Head of caudate nucleus (tissue), 42 donors: Measurements from ENCODE around the gene MRTFB.

ENCODE experiments used
- DNase-seq, 42 donors: peaks; one replicate each; pipeline versions ENCODE4 v3.0.0 to v3.0.0-alpha.2; 2020 to 2021; ENCODE audit warnings: mixed read lengths in 7 of 42
- intact Hi-C: fragments of 100-400 bp; cut with DNase I; formaldehyde crosslinking; loops from one replicate; pipeline ENCODE4 v1.15.0; 2022

The MRTFB gene

GRCh38 chr16:14061732-14062259, 9.3 kb upstream of the MRTFB start:
- intact Hi-C loops = no loop called here
- DNase-seq = no peak

- no peak for DNase-seq
- intact Hi-C loops = no loop called here
Measured at GRCh38 chr16:14062261-14062660, 8.9 kb upstream of the MRTFB start.

DNA sequence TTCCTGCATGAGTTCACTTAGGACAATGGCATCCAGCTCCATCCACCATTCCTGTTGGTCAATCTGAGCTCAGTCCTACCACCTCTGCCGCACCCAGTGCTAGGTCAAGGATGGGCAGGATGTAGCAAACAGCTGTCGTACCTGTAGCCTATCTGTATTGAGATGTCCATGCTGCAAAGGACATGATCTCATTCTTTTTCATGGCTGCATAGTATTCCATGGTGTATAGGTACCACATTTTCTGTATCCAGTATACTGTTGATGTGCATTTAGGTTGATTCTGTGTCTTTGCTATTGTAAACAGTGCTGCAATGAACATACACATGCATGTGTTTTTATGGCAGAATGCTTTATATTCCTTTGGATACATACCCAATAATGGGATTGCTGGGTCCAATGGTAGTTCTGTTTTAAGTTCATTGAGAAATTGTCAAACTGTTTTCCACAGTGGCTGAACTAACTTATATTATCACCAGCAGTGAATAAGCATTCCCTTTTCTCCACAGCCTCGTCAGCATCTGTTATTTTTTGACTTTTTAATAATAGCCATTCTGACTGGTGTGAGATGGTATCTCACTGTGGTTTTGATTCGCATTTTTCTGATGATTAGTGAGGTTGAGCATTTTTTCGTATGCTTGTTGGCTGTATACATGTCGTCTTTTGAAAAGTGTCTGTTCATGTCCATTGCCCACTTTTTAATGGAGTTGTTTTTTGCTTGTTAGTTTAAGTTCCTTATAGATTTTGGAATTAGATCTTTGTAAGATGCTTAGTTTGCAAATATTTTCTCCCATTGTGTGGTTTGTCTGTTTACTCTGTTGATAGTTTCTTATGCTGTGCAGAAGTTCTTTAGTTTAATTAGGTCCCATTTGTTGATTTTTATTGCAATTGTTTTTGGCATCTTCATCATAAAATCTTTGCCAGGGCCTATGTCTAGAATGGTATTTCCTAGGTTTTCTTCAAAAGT, 7.2 kb upstream of the MRTFB start:
- intact Hi-C loops = no loop called here

DNA sequence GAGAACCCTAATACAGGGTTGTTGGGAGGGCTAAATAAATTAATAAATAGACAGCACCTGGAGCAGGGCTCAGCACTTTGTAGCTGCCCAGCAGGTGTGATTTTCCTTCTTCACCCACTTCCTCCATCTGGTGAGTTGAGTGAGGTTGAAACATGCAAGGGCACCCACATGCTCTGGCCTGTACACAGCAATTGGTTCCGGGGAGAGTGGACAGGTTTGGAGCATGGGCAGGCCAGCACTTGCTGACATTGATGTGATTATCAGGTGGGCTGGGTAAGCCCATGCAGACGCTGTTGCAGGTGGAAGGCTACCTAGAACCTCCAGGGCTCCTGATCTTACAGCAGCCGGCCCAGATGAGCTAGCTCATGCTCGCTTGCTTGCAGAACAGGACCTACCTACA, 1.3 kb upstream of the MRTFB start:
- no peak for DNase-seq
- intact Hi-C loops = loop anchor here (10.0 kb wide), 1 partner anchor 115 kb away; no protein-coding TSS in a partner anchor

More for the DNA sequence above, 7.2 kb upstream of the MRTFB start:
- DNase-seq = no peak

GRCh38 chr16:14070555-14070876, 603 bp upstream of the MRTFB start:
- intact Hi-C loops = loop anchor here (10.0 kb wide), 1 partner anchor 114 kb away; no protein-coding TSS in a partner anchor
- peak in 8 of 42 donors; percentile 11 to 40 (median 16) for DNase-seq

DNA sequence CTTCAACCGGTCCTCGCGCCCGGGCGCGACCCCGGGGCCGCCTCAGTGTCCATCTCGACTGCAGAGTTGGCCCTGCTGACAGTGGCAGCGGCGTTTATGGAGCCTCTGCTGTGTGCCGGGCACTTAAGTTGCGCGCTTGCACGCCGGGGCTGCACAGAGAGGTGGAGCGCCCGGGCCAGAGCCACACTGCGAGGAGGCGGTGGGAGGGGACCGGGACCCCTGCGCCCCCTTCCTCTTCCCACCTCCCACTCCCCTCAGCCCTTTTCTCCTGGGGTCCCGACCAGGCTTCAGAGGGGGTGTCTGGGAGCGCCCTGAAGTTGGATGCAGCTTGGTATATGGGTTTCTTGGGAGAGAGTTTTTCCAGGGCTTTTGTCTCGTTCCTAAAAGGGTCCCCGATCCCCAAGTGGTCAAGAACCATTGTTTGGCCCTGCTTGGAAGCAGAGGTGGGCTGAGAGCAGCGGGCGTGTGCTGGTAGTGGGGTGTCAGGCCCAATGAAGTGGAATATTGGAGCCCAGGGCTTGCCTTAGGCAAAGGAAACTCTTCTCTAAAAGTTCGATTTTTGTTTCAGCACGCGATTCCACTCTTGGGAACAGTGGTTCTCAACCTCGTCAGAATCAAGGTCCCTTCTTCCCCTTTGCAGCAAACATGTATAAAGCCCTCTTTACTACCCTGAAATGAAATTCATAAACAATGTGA, 605 bp downstream of the MRTFB start:
- intact Hi-C loops = loop anchor here (10.0 kb wide), 1 partner anchor 113 kb away; no protein-coding TSS in a partner anchor
- peak in 22 of 42 donors; percentile 6 to 55 (median 24) for DNase-seq

DNA sequence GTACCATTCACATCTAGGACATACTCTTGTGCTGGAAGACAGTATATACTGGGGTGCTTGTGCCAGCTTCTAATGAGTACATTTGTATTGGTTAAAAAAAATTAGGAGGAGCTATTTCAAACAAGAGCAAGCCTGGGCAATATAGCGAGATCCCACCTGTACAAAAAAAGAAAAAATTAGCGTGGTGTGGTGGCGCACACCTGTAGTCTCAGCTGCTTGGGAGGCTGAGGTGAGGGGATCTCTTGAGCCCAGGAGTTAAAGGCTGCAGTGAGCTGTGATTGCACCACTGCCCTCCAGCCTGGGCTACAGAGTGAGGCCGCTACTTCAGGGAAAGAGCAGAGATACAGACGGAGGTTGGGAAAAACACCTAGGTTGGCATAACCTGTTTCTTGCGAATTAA, 1.2 kb downstream of the MRTFB start:
- DNase-seq = no peak
- intact Hi-C loops = loop anchor here (10.0 kb wide), 1 partner anchor 112 kb away; no protein-coding TSS in a partner anchor

GRCh38 chr16:14074544-14074943, 3.4 kb downstream of the MRTFB start:
- intact Hi-C loops = loop anchor here (10.0 kb wide), 1 partner anchor 110 kb away; no protein-coding TSS in a partner anchor

GRCh38 chr16:14077918-14078317, 6.8 kb downstream of the MRTFB start:
- intact Hi-C loops = loop anchor here (10.0 kb wide), 1 partner anchor 107 kb away; no protein-coding TSS in a partner anchor
- DNase-seq = no peak

More at GRCh38 chr16:14074544-14074943, 3.4 kb downstream of the MRTFB start:
- no peak for DNase-seq

DNA sequence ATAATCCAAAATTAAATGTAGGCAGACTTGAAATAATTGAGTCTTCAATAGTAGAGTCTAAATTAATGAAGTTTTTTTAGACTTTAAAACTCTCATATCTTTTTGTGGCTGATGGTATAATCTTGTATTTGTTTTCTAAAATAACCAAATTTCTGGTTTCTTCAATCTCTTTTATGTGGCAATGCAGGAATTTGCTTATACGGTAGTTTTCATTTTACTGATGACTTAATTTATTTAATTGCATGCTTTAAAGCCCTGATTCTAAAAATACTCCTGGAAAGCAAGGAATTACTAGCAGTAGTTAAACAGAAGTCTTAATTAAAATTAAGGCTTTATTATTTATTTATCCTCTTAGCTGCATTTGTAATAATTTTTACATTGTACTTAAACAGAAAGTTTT, 15.4 kb downstream of the MRTFB start:
- DNase-seq = no peak
- intact Hi-C loops = no loop called here

GRCh38 chr16:14087181-14087580, 16.1 kb downstream of the MRTFB start:
- no peak for DNase-seq
- intact Hi-C loops = no loop called here

GRCh38 chr16:14087590-14088154, 16.6 kb downstream of the MRTFB start:
- DNase-seq = no peak
- intact Hi-C loops = no loop called here

DNA sequence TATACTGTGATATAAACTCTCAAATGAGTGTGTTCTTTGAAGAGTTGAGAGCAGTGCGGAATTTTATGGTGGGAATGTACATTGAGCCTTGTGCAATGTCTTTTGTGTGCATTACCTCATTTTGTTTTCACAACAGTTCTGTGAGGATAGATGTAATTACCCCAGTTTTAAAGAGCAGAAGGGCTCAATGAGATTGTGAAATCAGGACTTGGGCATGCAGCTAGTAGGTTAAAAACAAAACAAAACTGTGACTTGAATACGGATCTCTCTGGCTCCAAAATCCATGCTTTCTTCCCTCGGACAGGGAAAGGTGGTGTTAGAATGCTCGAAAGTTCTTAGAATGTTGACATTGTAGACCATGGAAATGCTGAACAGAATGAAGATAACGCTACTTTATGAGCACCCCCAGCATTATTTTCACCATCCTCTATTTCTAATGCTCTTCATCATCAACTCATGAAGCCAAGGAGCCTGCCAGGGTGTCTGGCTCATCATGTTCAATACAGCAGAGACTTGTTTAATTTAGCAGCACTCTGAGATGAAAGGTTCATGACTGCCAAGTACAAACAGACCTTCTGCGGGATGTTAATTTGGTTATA, 17.1 kb downstream of the MRTFB start:
- DNase-seq = peak in 16 of 42 donors; percentile 8 to 78 (median 37)
- intact Hi-C loops = no loop called here

GRCh38 chr16:14089283-14089823, 18.2 kb downstream of the MRTFB start:
- intact Hi-C loops = no loop called here
- DNase-seq = no peak

GRCh38 chr16:14092561-14092960, 21.4 kb downstream of the MRTFB start:
- no peak for DNase-seq
- intact Hi-C loops = no loop called here

DNA sequence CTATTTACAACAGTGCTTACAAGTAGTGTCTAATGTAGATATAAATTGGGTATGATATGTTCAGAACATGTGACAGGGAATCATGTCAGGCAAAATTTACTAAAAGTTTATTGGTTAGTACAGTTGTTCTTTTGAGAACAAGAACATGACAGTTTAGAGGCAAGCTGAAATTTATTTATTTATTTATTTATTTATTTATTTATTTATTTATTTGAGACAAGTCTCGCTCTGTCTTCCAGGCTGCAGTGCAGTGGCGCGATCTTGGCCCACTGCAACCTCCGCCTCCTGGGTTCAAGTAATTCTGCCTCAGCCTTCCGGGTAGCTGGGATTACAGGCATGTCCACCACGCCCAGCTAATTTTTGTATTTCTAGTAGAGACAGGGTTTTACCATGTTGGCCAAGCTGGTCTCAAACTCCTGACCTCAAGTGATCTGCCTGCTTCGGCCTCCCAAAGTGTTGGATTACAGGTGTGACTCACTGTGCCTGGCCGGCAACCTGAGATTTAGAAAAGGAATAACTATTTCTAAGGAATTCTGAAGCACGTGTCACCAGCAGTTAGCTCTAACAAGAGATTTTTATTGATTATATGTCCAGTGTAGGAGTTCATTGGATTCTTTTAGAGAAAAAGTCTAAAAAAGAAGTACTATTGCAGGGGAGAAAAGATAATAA, 24.9 kb downstream of the MRTFB start:
- no peak for DNase-seq
- intact Hi-C loops = no loop called here

DNA sequence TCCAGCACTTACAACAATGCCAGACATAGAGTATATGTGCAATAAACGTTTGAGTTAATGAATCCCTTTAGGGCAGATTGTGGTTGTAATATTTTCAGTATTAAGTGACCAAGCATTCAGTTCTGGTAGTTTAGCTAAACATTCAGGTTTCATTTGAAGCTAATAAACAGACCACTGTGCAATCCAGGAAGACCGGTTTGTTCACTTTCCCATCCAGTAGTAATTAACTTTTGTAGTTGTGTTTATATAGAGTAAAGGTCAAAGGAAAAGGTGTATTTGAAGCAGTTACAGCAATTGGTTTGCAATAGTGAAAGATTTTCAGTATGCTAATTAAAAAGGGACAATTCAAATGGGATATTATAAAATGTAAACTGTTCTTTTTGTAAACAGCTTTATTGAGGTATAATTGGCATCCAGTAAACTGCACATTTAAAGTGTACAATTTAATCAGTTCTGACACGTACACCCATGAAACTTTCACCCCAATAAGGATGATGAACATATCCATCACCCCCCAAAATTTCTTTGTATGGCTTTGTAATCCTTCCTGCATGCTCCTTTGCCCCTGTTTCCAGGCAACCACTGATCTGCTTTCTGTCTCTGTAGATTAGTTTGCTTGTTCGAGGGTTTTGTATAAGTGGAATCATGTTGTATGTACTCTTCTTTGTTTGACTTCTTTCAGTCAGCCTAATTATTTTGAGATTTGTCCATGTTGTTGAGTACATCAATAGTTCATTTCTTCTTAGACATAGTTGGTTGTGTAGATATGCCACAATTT, 26.3 kb downstream of the MRTFB start:
- no peak for DNase-seq
- intact Hi-C loops = no loop called here
